HG02678 (cell line): ENCODE results near the gene EHD2.
"Not testable (repeated sequence)": the region's sequence is repeated elsewhere in the genome, so short reads cannot be mapped to it uniquely, and the experiment has no call there.

Experiments used
- ATAC-seq: cut with Tn5 transposase; IDR thresholded peaks from one replicate; pipeline ENCODE4 v1.9.1; 2021; ENCODE audit warnings: mild to moderate bottlenecking, moderate library complexity; ENCODE audit not compliant: unreplicated experiment

Gene EHD2

GRCh38 chr19:47711652-47712242, 1.5 kb upstream of the EHD2 start:
- no peak for ATAC-seq

DNA sequence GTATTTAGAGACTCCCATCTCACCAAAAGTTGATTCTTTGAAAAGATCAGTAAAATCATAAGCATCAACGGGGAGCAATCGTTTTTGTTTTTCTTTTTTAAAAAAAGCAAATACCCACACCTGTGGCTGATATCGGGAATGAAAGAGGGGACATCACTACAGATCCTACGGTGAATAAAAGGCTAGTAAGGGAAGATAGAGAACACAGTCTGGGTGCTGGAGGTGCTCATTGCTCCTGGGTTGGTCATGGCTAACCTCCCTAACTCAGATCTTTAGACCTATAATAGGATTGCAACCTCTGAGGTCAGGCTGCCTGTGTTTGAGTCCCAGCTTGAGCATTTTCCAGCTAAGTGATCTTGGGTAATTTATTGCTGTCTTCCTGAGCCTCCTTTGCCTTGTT, 1.1 kb downstream of the EHD2 start:
- no peak for ATAC-seq

- ATAC-seq, result not testable (repeated sequence)
Measured at GRCh38 chr19:47714855-47715254, 1.6 kb downstream of the EHD2 start.

- no peak for ATAC-seq
Measured at GRCh38 chr19:47716270-47716937, 3.2 kb downstream of the EHD2 start.

DNA sequence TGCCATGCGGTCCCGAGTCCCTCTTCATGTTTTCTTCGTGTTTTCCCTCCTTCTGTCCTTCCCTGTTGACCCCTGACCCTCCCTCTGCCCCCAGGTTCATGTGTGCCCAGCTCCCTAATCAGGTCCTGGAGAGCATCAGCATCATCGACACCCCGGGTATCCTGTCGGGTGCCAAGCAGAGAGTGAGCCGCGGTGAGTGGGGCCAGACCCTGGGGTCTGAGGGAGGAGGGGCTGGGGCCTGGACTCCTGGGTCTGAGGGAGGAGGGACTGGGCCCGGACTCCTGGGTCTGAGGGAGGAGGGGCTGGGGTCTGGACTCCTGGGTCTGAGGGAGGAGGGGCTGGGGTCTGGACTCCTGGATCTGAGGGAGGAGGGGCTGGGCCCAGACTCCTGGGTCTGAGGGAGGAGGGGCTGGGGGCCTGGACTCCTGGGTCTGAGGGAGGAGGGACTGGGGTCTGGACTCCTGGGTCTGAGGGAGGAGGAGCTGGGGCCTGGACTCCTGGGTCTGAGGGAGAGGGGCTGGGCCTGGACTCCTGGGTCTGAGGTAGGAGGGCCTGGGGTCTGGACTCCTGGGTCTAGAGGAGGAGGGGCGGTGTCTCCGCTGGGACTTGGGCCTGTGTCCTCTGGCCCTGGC, 5.3 kb downstream of the EHD2 start:
- not testable (repeated sequence) for ATAC-seq

DNA sequence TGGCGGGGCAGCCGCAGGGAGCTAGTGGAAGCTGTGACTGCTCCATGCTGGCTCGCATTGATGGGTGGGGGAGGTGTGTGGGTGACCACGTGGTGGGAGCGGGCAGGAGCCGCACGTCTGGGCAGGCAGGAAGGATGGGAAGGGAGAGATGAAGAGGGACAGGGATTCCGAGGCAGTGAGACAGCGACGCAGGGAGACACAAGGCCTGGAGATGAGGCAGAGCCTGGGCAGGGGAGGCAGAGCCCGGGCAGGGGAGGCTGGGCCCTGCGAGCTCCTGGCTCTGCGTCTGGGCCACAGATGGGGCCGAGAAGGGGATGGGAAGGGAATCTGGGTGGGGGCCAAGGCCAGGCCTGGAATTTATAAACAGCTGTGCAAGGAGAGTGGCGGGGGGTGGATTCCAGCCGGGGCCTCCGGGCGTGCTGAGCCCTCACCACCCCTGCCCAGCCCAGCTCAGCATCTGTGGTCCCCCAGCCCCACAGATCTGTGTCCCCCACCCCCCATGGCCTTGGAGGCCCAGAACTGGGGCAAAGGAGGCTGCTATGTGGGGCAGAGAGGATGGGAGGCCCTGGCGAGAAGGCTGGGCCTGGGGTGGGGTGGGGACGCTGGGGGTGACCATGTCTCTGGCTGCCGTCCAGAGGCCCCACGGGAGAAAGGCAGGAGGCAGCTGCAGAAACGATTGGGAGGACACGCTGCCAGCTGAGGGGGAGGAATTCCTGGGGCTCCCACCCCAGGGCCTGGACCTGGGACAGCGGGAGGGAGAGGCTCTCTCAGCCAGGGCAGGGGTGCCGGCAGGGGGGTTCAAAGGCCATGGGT, 6.0 kb downstream of the EHD2 start:
- ATAC-seq, result no peak

DNA sequence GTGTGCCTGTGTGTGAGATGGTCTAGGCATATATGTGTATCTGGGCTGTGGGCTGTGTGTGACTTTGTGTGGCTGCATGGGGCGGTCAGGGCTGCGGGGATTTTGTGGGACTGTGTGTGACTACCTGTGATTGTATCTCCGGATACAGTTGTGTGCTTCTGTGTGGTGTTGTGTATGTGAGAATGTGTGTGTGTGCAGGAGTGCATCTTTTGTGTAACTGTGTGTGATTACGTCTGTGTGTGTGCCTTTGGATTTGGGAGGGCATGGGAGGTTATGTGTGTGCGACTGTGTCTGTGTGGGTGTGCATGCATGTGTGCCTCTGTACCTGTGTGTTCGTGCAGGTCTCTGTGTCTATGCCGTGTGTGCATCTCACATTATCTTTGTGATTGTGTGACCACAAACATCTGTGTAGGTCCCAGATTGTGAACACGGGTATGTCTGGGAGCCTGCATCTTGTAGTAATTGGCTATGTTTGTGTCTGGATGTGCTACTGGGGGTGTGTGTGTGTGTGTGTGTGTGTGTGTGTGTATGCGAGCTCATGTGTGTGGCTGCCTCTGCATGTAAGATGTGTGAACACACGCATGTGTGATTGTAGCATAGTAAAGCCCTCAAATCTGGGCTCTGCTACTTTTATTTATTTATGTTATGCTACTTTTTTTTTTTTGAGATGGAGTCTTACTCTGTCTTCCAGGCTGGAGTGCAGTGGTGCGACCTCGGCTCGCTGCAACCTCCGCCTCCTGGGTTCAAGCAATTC, 7.6 kb downstream of the EHD2 start:
- no peak for ATAC-seq

- no peak for ATAC-seq
Measured at GRCh38 chr19:47723581-47723940, 10.3 kb downstream of the EHD2 start.

GRCh38 chr19:47725759-47726401, 12.7 kb downstream of the EHD2 start:
- no peak for ATAC-seq

GRCh38 chr19:47726467-47726866, 13.2 kb downstream of the EHD2 start:
- no peak for ATAC-seq

GRCh38 chr19:47728295-47728694, 15.1 kb downstream of the EHD2 start:
- ATAC-seq, result not testable (repeated sequence)

DNA sequence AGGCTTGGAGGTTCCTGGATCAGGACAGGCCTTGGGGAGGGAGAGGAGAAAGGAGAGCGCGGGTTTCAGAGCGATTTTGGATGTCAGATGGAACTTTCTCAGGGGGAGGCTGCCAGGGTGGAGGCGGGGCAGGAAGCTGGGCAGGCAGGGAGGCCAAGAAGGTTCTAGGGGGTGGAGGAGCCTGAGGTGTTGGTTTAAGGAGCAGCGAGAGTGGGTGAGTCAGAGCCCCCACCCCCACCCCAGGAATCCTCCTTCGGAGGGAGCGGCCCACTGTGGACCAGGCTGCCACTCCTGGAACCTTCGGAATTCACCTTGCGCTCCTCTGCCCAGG, 16.2 kb downstream of the EHD2 start:
- ATAC-seq, result no peak

- ATAC-seq, result no peak
Measured at GRCh38 chr19:47729799-47730520, 16.7 kb downstream of the EHD2 start.

DNA sequence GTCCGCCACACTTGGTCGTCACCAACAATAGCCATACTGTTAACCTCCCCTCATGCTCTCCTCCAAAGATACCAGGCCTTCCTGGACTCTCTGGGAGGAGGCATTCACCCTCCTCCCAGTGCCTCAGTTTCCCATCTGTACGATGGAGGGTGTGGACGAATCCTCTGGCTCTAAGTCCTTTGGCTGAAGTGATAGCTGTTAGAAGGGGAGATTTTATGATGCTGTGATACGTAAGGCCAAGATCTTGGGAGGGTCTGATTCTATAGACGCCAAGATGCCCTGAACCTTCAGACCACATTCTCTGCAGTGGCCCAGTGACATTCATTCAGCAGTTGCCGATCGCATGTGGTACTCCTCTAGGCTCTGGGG, 17.3 kb downstream of the EHD2 start:
- no peak for ATAC-seq

DNA sequence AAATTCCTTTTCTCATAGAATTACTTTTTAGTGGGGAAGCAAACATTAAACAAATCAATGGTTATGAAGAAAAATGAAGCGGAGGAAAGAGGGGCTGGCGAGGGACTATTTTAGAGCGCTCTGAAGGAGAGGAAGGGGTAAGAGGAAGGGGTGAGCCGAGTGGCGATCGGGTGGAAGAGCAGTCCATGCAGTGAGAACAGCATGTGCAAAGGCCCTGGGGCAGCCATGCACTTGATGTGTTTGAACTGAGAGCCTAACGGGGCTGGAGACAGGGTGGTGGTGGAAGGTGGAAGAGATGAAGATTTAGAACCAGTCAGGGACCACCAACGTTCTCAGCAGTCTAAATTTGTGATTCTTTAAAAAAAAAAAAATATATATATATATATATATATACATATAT, 17.7 kb downstream of the EHD2 start:
- ATAC-seq, result no peak

GRCh38 chr19:47735131-47735530, 21.9 kb downstream of the EHD2 start:
- ATAC-seq, result no peak

GRCh38 chr19:47740866-47741519, 27.8 kb downstream of the EHD2 start:
- ATAC-seq, result no peak

GRCh38 chr19:47741544-47742140, 28.4 kb downstream of the EHD2 start:
- no peak for ATAC-seq

- ATAC-seq, result no peak
Measured at GRCh38 chr19:47742634-47743033, 29.4 kb downstream of the EHD2 start.
